ENCODE measurements around the gene B3GALT6.

GRCh38 chr1:1273209-1273511, 41.1 kb downstream of the B3GALT6 start:
- TF ChIP-seq CTCF (IDR thresholded peaks at IDR 0.05; ENCODE audit: low read length) (no peak), EZH2 (optimal IDR thresholded peaks at IDR 0.05; ENCODE audit: low read depth, low read length) (no peak), EZH2phosphoT487 (IDR thresholded peaks at IDR 0.05; ENCODE audit: low read length) (no peak)
